Measurements from ENCODE around the gene KRTAP10-8.

DNA sequence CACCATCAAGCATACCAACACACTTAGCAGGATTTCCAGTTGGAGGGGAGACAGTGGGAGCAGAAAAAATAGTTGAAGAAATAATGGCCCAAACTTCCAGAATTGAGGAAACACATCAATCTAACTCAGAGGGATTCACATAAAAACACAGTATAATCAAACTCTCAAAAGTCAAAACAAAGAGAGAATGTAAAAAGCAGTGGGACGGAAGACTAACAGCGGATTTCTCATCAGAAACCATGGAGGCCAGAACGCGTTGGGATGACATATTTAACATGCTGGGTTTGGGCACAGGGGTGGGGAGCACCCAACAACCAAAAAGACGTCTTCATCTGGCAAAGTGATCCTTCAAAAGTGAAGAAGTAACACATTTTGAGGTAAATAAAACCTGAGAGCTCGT lies 8.0 kb downstream of the KRTAP10-8 start:
- TF ChIP-seq GATA2 (IDR thresholded peaks at IDR 0.05; ENCODE audit: low read depth, low read length), result no peak
- no peak for TF ChIP-seq GATA3 (IDR thresholded peaks at IDR 0.05; ENCODE audit: low read depth, low read length)
